Stomach (tissue), 9 donors: Measurements from ENCODE around the gene CORO1C. TPM values are rescaled to one million over a fixed set of nuclear protein-coding genes. Genes with fewer than 3 reads are reported as not detected.
A peak's percentile ranks its signal among the peaks of the same experiment; 100 is the strongest.

Experiments
- DNase-seq, 2 donors: peaks; one replicate each; pipeline versions ENCODE4 v3.0.0 to v3.0.0-alpha.2; 2013 to 2019
- H3K27ac ChIP-seq, 5 donors: fragments of 200-600 bp in 4 of 5; sonication (generic) in 4 of 5; one replicate each; pipeline ENCODE4 v1.5.1; 2013 to 2019; ENCODE audit warnings: mild to moderate bottlenecking in 1 of 5, moderate library complexity in 1 of 5
- H3K27me3 ChIP-seq, 3 donors: fragments of 200-600 bp; sonication (generic); one replicate each; pipeline ENCODE4 v1.5.1; 2017 to 2019; ENCODE audit warnings: mixed run types in 1 of 3
- H3K36me3 ChIP-seq, 4 donors: fragments of 200-600 bp; sonication (generic); 1 replicate in 3 of 4; 2 replicates in 1 of 4; pipeline ENCODE4 v1.5.1; 2016 to 2019
- H3K4me1 ChIP-seq, 4 donors: fragments of 200-600 bp; sonication (generic); one replicate each; pipeline ENCODE4 v1.5.1; 2016 to 2019
- H3K4me3 ChIP-seq, 4 donors: fragments of 200-600 bp; sonication (generic) in 3 of 4; one replicate each; pipeline ENCODE4 v1.5.1; 2016 to 2019; ENCODE audit warnings: mild to moderate bottlenecking in 1 of 4
- H3K9me3 ChIP-seq, 4 donors: fragments of 200-600 bp; sonication (generic); one replicate each; pipeline ENCODE4 v1.5.1; 2016 to 2019
- EP300 ChIP-seq: sonication (generic); formaldehyde crosslinking; IDR thresholded peaks from one replicate; pipeline ENCODE4 v1.6.1; 2017; ENCODE audit warnings: antibody characterized with exemption
- POLR2A ChIP-seq, 4 donors: fragments of 450-650 bp; IDR thresholded peaks; one replicate each; pipeline ENCODE4 v1.6.1; 2016; ENCODE audit warnings: antibody characterized with exemption in 4 of 4, control low read depth in 2 of 4, mild to moderate bottlenecking in 1 of 4, moderate library complexity in 1 of 4
- POLR2AphosphoS5 ChIP-seq, 3 donors: sonication (generic); formaldehyde crosslinking; IDR thresholded peaks; one replicate each; pipeline ENCODE4 v1.6.1; 2016; ENCODE audit warnings: antibody characterized with exemption in 3 of 3
- WGBS, 5 donors: extraction: QIAGEN DNeasy Blood & Tissue Kit in 3 of 5; methylation state at CpG; one replicate each; pipeline versions ENCODE4 v1.1.5 to v1.1.7; 2013 to 2018; 5-methylcytosine and 5-hydroxymethylcytosine counted together
- intact Hi-C: fragments of 100-400 bp; cut with DNase I; formaldehyde crosslinking; loops from one replicate; pipeline ENCODE4 v1.15.1; 2023; ENCODE audit warnings: low total_unique reads
- polyA plus RNA-seq, 3 donors: library from polyadenylated mRNA; stranded (reverse); fragments of 200-250 nt; gene quantifications; one replicate each; pipeline ENCODE4 v1.2.3, GENCODE V29; 2013
- total RNA-seq, 5 donors: library from RNA; depleted of rRNA; stranded (reverse); fragments of >200 nt; gene quantifications; one replicate each; pipeline versions ENCODE4 v1.1.0 to v1.2.3, GENCODE V29; 2014 to 2016
- TF ChIP-seq, protein P1 (sequence below), 7 experiments: fragments of 450-650 bp in 4 of 7; fragments of 200-600 bp in 3 of 7; sonication (generic) in 3 of 7; IDR thresholded peaks; one replicate each; pipeline ENCODE4 v1.5.1; 2016 to 2019; ENCODE audit warnings: antibody characterized with exemption in 7 of 7, control low read depth in 2 of 7, mild to moderate bottlenecking in 1 of 7
- donor health status: healthy with polysubstance abuse.
- donor health status: Bipolar disorder and iron deficiency.
- donor health status: healthy.

The CORO1C gene
- total and polyA plus RNA-seq, 8 donors = 27.4 to 392 (median 143) TPM

DNA sequence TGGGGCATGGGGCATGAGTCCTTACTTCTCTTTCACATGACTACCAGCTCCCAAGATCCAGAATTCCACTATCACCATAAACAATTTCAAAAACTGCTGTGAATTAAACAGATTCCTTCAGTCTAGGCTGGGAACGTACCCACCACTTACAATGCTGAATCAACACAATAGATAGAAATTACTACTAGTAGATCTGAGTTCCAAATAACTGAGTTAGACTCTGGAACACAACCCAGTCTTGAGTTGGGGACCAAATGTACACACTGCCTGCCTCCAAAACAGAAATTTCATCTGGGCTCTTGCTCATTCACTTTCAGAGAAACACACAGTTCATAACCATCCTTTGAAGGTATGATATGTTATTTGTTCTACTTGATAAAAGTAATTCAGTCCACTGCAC lies 8.9 kb downstream of the CORO1C start:
- H3K4me1 ChIP-seq = peaks cover 10 to 86% (median 55%) of the 10 kb centered on the region in 4 donors
- no peak overlapping the region for H3K4me3 ChIP-seq
- TF ChIP-seq EP300 (no peak), POLR2AphosphoS5 (IDR thresholded peaks at IDR 0.05) (no peak), POLR2A (IDR thresholded peaks at IDR 0.05) (no peak)
- TF ChIP-seq, protein P1, sequence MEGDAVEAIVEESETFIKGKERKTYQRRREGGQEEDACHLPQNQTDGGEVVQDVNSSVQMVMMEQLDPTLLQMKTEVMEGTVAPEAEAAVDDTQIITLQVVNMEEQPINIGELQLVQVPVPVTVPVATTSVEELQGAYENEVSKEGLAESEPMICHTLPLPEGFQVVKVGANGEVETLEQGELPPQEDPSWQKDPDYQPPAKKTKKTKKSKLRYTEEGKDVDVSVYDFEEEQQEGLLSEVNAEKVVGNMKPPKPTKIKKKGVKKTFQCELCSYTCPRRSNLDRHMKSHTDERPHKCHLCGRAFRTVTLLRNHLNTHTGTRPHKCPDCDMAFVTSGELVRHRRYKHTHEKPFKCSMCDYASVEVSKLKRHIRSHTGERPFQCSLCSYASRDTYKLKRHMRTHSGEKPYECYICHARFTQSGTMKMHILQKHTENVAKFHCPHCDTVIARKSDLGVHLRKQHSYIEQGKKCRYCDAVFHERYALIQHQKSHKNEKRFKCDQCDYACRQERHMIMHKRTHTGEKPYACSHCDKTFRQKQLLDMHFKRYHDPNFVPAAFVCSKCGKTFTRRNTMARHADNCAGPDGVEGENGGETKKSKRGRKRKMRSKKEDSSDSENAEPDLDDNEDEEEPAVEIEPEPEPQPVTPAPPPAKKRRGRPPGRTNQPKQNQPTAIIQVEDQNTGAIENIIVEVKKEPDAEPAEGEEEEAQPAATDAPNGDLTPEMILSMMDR (IDR thresholded peaks at IDR 0.05) = no peak
- H3K27ac ChIP-seq = peak overlapping the region in 4 of 5 donors; percentile 54 to 97 (median 74)
- no peaks in the 10 kb centered on the region for H3K36me3 ChIP-seq
- no peaks in the 10 kb centered on the region for H3K27me3 ChIP-seq
- 55 to 89% (median 75%) methylated on average over 1 of the region's 1 CpG for WGBS, 5 donors
- intact Hi-C loops = no loop called here
- no peak for DNase-seq
- H3K9me3 ChIP-seq = no peaks in the 10 kb centered on the region

DNA sequence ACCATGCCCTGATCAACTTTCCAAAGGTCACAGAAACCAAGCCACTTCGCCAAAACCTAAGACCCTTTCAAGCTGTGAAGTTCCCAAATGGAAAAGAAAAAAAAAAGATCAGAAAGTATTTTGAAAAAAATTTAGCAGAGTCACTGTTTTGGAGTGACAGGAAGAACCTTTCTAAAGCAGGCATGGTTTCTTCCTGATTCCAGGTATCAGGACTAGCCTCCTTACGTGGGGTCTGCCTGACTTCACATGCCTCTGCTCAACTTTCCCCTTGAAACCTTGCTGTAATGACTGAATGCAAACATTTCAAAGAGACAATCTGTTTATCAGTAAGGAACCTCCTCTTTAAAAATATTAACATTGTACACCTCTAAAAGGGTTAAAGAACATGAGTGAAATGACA lies 9.5 kb downstream of the CORO1C start:
- Histone ChIP-seq H3K27me3 (no peaks in the 10 kb centered on the region), H3K9me3 (no peaks in the 10 kb centered on the region), H3K4me3 (no peak overlapping the region), H3K36me3 (peaks cover 0 to 6% (median 0%) of the 10 kb centered on the region in 4 donors), H3K4me1 (peaks cover 10 to 90% (median 54%) of the 10 kb centered on the region in 4 donors), H3K27ac (peak overlapping the region in 4 of 5 donors; percentile 54 to 97 (median 74))
- TF ChIP-seq EP300 = no peak
- TF ChIP-seq, protein P1 (IDR thresholded peaks at IDR 0.05) = no peak
- no peak for TF ChIP-seq POLR2A (IDR thresholded peaks at IDR 0.05)
- TF ChIP-seq POLR2AphosphoS5 (IDR thresholded peaks at IDR 0.05) = no peak
- intact Hi-C loops = no loop called here
- WGBS, 5 donors = 55 to 91% (median 84%) methylated on average over 2 of the region's 2 CpGs
- no peak for DNase-seq

DNA sequence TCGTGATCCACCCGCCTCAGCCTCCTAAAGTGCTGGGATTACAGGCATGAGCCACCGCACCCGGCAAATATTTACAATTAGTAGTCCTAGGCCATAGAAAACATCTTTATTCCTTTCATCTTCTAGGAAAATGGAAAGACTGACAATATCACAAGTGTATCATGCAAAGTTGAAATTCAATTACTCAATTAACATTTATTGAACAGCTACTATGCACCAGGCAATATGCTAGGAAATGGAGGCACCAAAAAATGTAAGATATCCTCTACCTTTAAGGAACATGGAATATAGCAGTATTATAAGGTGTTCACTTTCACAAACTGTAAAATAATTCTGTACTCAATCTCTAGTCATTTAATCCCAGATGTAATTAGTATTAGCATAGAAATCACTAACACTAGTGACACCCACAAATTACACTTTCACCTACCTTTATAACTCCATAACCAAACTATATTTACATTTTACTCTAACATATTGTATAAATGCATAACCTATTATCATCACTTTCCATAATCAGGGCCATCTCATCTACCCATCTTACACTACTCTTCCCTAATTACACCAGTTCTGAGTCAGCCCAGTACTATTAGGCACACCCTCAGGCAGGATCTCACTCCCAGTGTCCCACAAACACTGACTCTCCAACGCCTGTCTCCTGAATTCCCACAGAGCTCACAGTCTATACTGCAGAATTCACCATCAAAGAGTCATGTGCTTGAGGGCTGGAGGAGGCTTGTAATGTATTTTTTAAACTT lies 10.4 kb downstream of the CORO1C start:
- Histone ChIP-seq H3K4me3 (no peak overlapping the region), H3K4me1 (peaks cover 10 to 85% (median 50%) of the 10 kb centered on the region in 4 donors), H3K27me3 (no peaks in the 10 kb centered on the region), H3K27ac (peak overlapping the region in 3 of 5 donors; percentile 74 to 97 (median 75)), H3K36me3 (peaks cover 0 to 6% (median 0%) of the 10 kb centered on the region in 4 donors), H3K9me3 (no peaks in the 10 kb centered on the region)
- no peak for DNase-seq
- intact Hi-C loops = no loop called here
- TF ChIP-seq, protein P1 (IDR thresholded peaks at IDR 0.05) = no peak
- TF ChIP-seq EP300 (no peak), POLR2A (IDR thresholded peaks at IDR 0.05) (no peak), POLR2AphosphoS5 (IDR thresholded peaks at IDR 0.05) (no peak)
- WGBS, 5 donors = 83 to 90% (median 86%) methylated on average over 5 of the region's 5 CpGs

DNA sequence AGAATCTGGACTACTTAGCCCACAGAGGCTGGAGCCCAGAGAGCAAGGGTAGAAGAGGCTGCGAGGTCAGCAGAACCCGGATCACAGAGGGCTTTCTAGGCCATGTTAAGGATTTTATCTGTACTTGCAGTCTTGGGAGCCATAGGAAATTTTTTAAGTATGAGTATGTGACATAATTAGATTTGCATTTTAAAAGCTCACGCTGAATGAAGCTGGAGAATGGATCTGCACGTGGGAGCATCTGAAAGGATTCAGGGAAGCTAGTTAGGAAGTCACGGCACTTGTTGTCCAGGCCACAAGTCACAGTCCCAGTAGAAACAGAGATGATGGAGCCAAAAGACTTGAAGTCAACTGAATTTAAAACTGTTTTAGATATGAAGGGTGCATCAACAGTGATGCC lies 14.1 kb downstream of the CORO1C start:
- Histone ChIP-seq H3K36me3 (peaks cover 0 to 6% (median 0%) of the 10 kb centered on the region in 4 donors), H3K4me1 (peaks cover 5 to 81% (median 47%) of the 10 kb centered on the region in 4 donors), H3K9me3 (no peaks in the 10 kb centered on the region), H3K27me3 (no peaks in the 10 kb centered on the region), H3K27ac (peak overlapping the region in 1 of 5 donors; percentile 14), H3K4me3 (no peak overlapping the region)
- no peak for TF ChIP-seq POLR2AphosphoS5 (IDR thresholded peaks at IDR 0.05)
- TF ChIP-seq EP300 = no peak
- TF ChIP-seq, protein P1 (IDR thresholded peaks at IDR 0.05) = no peak
- intact Hi-C loops = no loop called here
- DNase-seq = no peak
- 89 to 93% (median 92%) methylated on average over 5 of the region's 5 CpGs for WGBS, 5 donors
